Stimulated activated CD4-positive, alpha-beta T cell treated with anti-CD3 and anti-CD28 coated beads, Interleukin-2, amount 100 ng/mL, for 4 hours (primary cell): ENCODE data around the gene ADAM15.
A peak's percentile ranks its signal among the peaks of the same experiment; 100 is the strongest.

ENCODE experiments used
- DNase-seq: peaks from one replicate; pipeline ENCODE4 v3.0.0-alpha.2; 2020; ENCODE audit warnings: low read depth

The ADAM15 gene

GRCh38 chr1:155051777-155052398, 772 bp downstream of the ADAM15 start:
- peak; percentile 44 for DNase-seq

GRCh38 chr1:155052439-155053395, 1.6 kb downstream of the ADAM15 start:
- DNase-seq, result no peak

- DNase-seq, result no peak
These were observed 2.5 kb downstream of the ADAM15 start for GRCh38 chr1:155053531-155054105.

DNA sequence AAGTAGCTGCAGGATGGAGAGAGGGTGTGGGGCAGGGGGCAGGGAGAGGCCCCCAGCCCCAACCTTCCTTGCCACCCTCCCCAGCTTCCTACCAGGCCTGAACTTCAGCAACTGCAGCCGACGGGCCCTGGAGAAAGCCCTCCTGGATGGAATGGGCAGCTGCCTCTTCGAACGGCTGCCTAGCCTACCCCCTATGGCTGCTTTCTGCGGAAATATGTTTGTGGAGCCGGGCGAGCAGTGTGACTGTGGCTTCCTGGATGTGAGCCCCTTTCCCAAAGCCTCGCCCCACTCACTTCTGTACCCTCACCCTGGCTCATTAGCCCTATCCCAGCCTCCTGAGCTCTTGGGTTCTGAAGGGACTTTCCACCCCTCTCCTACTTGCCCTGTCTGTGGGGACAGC, 6.0 kb downstream of the ADAM15 start:
- no peak for DNase-seq

DNA sequence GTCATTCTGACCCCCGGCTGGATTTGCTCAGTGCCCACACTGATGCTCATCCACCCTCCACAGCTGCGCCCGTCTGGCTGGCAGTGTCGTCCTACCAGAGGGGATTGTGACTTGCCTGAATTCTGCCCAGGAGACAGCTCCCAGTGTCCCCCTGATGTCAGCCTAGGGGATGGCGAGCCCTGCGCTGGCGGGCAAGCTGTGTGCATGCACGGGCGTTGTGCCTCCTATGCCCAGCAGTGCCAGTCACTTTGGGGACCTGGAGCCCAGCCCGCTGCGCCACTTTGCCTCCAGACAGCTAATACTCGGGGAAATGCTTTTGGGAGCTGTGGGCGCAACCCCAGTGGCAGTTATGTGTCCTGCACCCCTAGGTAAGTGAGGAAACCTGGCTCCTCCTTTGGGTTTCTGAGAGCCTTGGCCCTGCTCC, 6.7 kb downstream of the ADAM15 start:
- DNase-seq, result no peak

- DNase-seq, result no peak
These were observed 9.6 kb downstream of the ADAM15 start for GRCh38 chr1:155060736-155061135.

GRCh38 chr1:155061381-155062150, 10.4 kb downstream of the ADAM15 start:
- peak; percentile 88 for DNase-seq

GRCh38 chr1:155062151-155062686, 11.1 kb downstream of the ADAM15 start:
- DNase-seq, result no peak

DNA sequence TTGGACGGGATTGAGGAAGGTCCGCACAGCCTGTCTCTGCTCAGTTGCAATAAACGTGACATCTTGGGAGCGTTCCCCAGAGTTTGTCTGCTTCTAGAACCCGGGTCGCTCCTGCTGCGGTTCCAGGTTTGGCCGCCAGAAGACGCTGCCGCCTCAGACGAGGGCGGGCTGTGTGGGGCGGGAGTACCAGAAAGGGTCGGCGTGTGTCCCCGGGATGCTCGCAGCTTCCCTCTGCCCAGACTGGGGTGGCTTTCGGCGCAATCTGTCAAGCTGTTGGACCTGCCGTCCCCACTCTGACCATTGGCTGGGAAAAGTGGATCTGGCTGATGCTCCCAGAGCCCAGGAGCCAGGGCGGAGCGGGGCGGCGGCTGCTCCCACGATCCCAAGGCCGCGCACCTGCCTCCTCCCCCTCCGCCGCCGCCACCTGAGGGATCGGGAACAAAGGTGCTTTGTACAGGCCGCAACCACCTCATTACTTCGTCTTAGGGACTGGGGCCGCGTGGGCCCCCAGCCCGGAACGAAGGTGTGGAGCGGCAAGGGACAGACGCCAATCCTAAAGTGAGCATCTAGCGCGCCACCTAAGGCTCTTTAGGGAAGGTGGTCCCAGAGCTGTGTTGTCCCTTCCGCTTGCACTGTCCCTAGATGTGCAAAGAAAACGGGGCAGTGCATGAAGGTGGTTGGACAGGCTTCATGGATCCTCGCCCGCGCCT, 11.7 kb downstream of the ADAM15 start:
- peak; percentile 62 for DNase-seq

- peak; percentile 73 for DNase-seq
These were observed 12.5 kb downstream of the ADAM15 start, which contains the start of gene EFNA4 for GRCh38 chr1:155063550-155064110. EFNA4 (plus strand) TSS chr1:155063740; CDS start chr1:155063824, 84 bp downstream.

DNA sequence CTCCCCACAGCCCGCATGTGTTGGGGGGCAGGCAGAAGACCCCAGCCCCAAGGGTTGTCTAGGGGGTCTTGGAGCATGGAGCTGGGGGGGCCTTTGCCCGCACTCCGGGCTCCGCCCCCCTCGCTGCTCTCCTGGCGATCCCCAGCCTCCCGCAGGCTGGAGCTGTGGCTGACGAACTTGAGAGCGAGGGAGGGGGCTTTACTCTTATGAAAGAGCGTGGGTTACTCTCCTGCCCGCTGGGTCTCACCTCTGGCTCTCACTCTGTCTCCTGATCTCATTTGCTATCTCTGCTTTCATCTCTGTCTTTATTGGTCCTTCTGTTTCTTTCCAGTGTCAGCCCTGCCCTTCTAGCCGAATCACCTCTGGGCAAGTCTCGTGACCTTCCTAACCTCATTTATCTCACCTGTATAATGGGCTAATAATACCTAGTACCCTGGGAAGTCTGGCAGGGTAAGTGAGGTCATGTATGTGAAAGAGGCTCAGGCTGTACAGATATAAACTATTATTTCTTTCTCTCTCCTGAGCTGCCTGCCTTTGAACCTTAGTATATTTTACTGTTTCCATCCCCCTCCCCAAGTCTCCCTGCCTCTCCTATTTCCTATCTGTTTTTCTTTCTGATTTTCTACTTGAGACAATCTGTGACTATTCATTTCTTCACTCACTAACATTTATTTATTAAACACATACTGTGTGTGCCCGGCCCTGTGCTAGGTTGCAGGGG, 13.2 kb downstream of the ADAM15 start:
- no peak for DNase-seq

GRCh38 chr1:155064832-155065429, 13.8 kb downstream of the ADAM15 start:
- no peak for DNase-seq

- no peak for DNase-seq
These were observed 15.7 kb downstream of the ADAM15 start for GRCh38 chr1:155066777-155067176.

DNA sequence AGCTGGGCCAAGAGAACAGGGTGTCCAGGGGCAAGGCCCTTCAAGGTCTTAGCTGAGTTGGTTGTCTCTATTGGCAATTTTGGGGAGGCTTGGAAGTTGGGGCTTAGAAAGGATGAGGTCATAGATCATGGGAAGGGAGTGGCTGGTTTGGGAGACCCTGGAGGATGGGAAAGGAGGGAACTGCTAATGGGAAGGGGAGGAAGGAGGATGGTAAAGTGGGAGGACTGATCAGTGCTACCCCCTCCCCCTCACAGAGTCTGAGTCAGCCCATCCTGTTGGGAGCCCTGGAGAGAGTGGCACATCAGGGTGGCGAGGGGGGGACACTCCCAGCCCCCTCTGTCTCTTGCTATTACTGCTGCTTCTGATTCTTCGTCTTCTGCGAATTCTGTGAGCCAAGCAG, 17.5 kb downstream of the ADAM15 start:
- DNase-seq, result no peak

- no peak for DNase-seq
These were observed 18.5 kb downstream of the ADAM15 start for GRCh38 chr1:155069551-155070157.

DNA sequence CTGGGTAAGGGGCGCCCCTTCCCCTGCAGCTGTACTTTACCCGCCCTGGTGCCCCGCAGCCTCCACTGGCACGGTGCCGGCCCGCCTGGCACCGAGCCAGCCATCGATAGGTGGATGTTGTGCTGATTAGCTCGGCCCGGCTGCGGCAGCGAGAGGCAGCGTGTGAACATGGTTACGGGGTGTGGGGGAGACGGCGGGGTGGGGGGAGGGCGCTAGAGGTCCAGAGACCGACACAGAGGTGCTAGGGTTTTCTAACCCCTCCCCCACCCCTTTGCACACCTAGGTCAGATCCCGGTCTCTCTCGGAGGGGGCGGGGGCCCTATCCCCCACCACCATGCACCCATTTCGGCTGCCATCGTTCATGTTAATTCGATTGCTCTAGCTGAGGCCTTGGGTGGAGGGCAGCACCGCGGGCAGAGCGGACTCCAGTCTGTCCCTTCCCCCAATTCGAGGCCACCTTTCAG, 19.1 kb downstream of the ADAM15 start:
- DNase-seq, result no peak

GRCh38 chr1:155070721-155071569, 19.8 kb downstream of the ADAM15 start:
- peak; percentile 52 for DNase-seq

GRCh38 chr1:155071701-155072100, 20.6 kb downstream of the ADAM15 start:
- DNase-seq, result no peak
